Measurements from ENCODE around the gene CPZ. TPM values are rescaled to one million over a fixed set of nuclear protein-coding genes. Genes with fewer than 3 reads are reported as not detected.

CPZ gene
- 1.1 TPM in 1 of 2 replicates, not detected in the other for total RNA-seq (2014; rRNA removed; shearing (Covaris generic); ENCODE audit: low replicate concordance)

GRCh38 chr4:8592366-8593263 is at the start of gene CPZ:
Gene CPZ (plus strand): TSS chr4:8592765. CDS start chr4:8592834, 69 bp downstream.
- Histone ChIP-seq H3K36me3 (no peaks in the 10 kb centered on the region), H3K9me3 (no peaks in the 10 kb centered on the region), H3K27me3 (no peaks in the 10 kb centered on the region), H3K4me3 (no peak within 1 kb of the TSS)
- peak; percentile 26 for DNase-seq

- H3K9me3 ChIP-seq = no peaks in the 10 kb centered on the region
- peak; percentile 53 for DNase-seq
- no peak overlapping the region for H3K4me3 ChIP-seq
- H3K27me3 ChIP-seq = no peaks in the 10 kb centered on the region
- H3K36me3 ChIP-seq = no peaks in the 10 kb centered on the region
These were observed 49.6 kb upstream of the CPZ start for GRCh38 chr4:8542776-8543525.

- DNase-seq = no peak
- H3K27me3 ChIP-seq = no peaks in the 10 kb centered on the region
- H3K36me3 ChIP-seq = no peaks in the 10 kb centered on the region
- H3K9me3 ChIP-seq = no peaks in the 10 kb centered on the region
- no peak overlapping the region for H3K4me3 ChIP-seq
These were observed 48.9 kb upstream of the CPZ start for GRCh38 chr4:8543623-8544022.

GRCh38 chr4:8544282-8544681 is 48.3 kb upstream of the CPZ start:
- Histone ChIP-seq H3K9me3 (no peaks in the 10 kb centered on the region), H3K27me3 (no peaks in the 10 kb centered on the region), H3K36me3 (no peaks in the 10 kb centered on the region), H3K4me3 (no peak overlapping the region)
- DNase-seq = no peak

- Histone ChIP-seq H3K36me3 (no peaks in the 10 kb centered on the region), H3K4me3 (no peak overlapping the region), H3K27me3 (no peaks in the 10 kb centered on the region), H3K9me3 (no peaks in the 10 kb centered on the region)
- DNase-seq = no peak
These were observed 47.7 kb upstream of the CPZ start for GRCh38 chr4:8544741-8545438.

- Histone ChIP-seq H3K9me3 (no peaks in the 10 kb centered on the region), H3K4me3 (no peak overlapping the region), H3K36me3 (no peaks in the 10 kb centered on the region), H3K27me3 (no peaks in the 10 kb centered on the region)
- no peak for DNase-seq
These were observed 47.2 kb upstream of the CPZ start for GRCh38 chr4:8545439-8545765.

- no peak overlapping the region for H3K4me3 ChIP-seq
- no peak for DNase-seq
- H3K9me3 ChIP-seq = no peaks in the 10 kb centered on the region
- H3K27me3 ChIP-seq = no peaks in the 10 kb centered on the region
- H3K36me3 ChIP-seq = no peaks in the 10 kb centered on the region
These were observed 45.8 kb upstream of the CPZ start for GRCh38 chr4:8546766-8547107.

GRCh38 chr4:8547108-8547911 is 45.3 kb upstream of the CPZ start:
- DNase-seq = peak; percentile 90
- Histone ChIP-seq H3K36me3 (no peaks in the 10 kb centered on the region), H3K27me3 (no peaks in the 10 kb centered on the region), H3K9me3 (no peaks in the 10 kb centered on the region), H3K4me3 (no peak overlapping the region)

- Histone ChIP-seq H3K9me3 (no peaks in the 10 kb centered on the region), H3K36me3 (no peaks in the 10 kb centered on the region), H3K27me3 (no peaks in the 10 kb centered on the region), H3K4me3 (no peak overlapping the region)
- no peak for DNase-seq
These were observed 44.4 kb upstream of the CPZ start for GRCh38 chr4:8547912-8548730.

GRCh38 chr4:8548731-8549351 is 43.7 kb upstream of the CPZ start:
- H3K36me3 ChIP-seq = no peaks in the 10 kb centered on the region
- no peak for DNase-seq
- no peaks in the 10 kb centered on the region for H3K9me3 ChIP-seq
- H3K27me3 ChIP-seq = no peaks in the 10 kb centered on the region
- no peak overlapping the region for H3K4me3 ChIP-seq

GRCh38 chr4:8549352-8549931 is 43.1 kb upstream of the CPZ start:
- Histone ChIP-seq H3K36me3 (no peaks in the 10 kb centered on the region), H3K27me3 (no peaks in the 10 kb centered on the region), H3K4me3 (no peak overlapping the region), H3K9me3 (no peaks in the 10 kb centered on the region)
- DNase-seq = no peak

- H3K36me3 ChIP-seq = no peaks in the 10 kb centered on the region
- no peaks in the 10 kb centered on the region for H3K27me3 ChIP-seq
- DNase-seq = no peak
- no peaks in the 10 kb centered on the region for H3K9me3 ChIP-seq
- no peak overlapping the region for H3K4me3 ChIP-seq
These were observed 41.9 kb upstream of the CPZ start for GRCh38 chr4:8550691-8551090.

GRCh38 chr4:8552024-8552423 is 40.5 kb upstream of the CPZ start:
- Histone ChIP-seq H3K27me3 (no peaks in the 10 kb centered on the region), H3K36me3 (no peaks in the 10 kb centered on the region), H3K9me3 (no peaks in the 10 kb centered on the region), H3K4me3 (no peak overlapping the region)
- no peak for DNase-seq

GRCh38 chr4:8552581-8553205 is 39.9 kb upstream of the CPZ start:
- DNase-seq = no peak
- Histone ChIP-seq H3K27me3 (no peaks in the 10 kb centered on the region), H3K9me3 (no peaks in the 10 kb centered on the region), H3K4me3 (no peak overlapping the region), H3K36me3 (no peaks in the 10 kb centered on the region)

GRCh38 chr4:8553216-8553615 is 39.3 kb upstream of the CPZ start:
- H3K27me3 ChIP-seq = no peaks in the 10 kb centered on the region
- DNase-seq = no peak

More at GRCh38 chr4:8553216-8553615, 39.3 kb upstream of the CPZ start:
- no peaks in the 10 kb centered on the region for H3K36me3 ChIP-seq
- H3K9me3 ChIP-seq = no peaks in the 10 kb centered on the region
- H3K4me3 ChIP-seq = no peak overlapping the region
